Occipital lobe (tissue), 2 donors: ENCODE data around the gene HSBP1L1. TPM values are rescaled to one million over a fixed set of nuclear protein-coding genes. Genes with fewer than 3 reads are reported as not detected.
A peak's percentile ranks its signal among the peaks of the same experiment; 100 is the strongest.
"Not testable (repeated sequence)": the region's sequence is repeated elsewhere in the genome, so short reads cannot be mapped to it uniquely, and the experiment has no call there.

Experiments
- DNase-seq: peaks from one replicate; lab custom pipeline; 2025; lab: John Stamatoyannopoulos, UW
- total RNA-seq: library from RNA; depleted of rRNA; stranded (reverse); fragments of >200 nt; gene quantifications from one replicate; pipeline ENCODE4 v1.2.3, GENCODE V29; 2014

The HSBP1L1 gene
- total RNA-seq, 1 donor from 2014 or later, result 2.5 TPM

GRCh38 chr18:79944746-79945117 is 19.7 kb upstream of the HSBP1L1 start:
- DNase-seq, result no peak

GRCh38 chr18:79945118-79946042 is 19.1 kb upstream of the HSBP1L1 start:
- DNase-seq, result no peak

GRCh38 chr18:79947054-79947755 is 17.2 kb upstream of the HSBP1L1 start:
- DNase-seq, result no peak

- DNase-seq, result no peak
Observed at GRCh38 chr18:79947881-79948610, 16.4 kb upstream of the HSBP1L1 start.

- DNase-seq, result no peak
Observed at GRCh38 chr18:79948719-79949411, 15.6 kb upstream of the HSBP1L1 start.

GRCh38 chr18:79949697-79950487 is 14.6 kb upstream of the HSBP1L1 start:
- no peak for DNase-seq

GRCh38 chr18:79950515-79951341 is 13.7 kb upstream of the HSBP1L1 start:
- DNase-seq, result no peak

GRCh38 chr18:79951545-79952455 is 12.6 kb upstream of the HSBP1L1 start, which contains the start of gene SLC66A2:
TSS of gene SLC66A2 (minus strand) at chr18:79951653. CDS start at chr18:79950926, 727 bp downstream.
- DNase-seq, result peak; percentile 84

- DNase-seq, result no peak
Observed at GRCh38 chr18:79952456-79952995, 11.9 kb upstream of the HSBP1L1 start.

- DNase-seq, result no peak
Observed at GRCh38 chr18:79952996-79953559, 11.4 kb upstream of the HSBP1L1 start.

GRCh38 chr18:79953971-79954651 is 10.3 kb upstream of the HSBP1L1 start:
- DNase-seq, result no peak

GRCh38 chr18:79954791-79955190 is 9.7 kb upstream of the HSBP1L1 start:
- DNase-seq, result no peak

GRCh38 chr18:79955302-79956075 is 9.0 kb upstream of the HSBP1L1 start:
- no peak for DNase-seq

GRCh38 chr18:79956276-79956675 is 8.2 kb upstream of the HSBP1L1 start:
- no peak for DNase-seq

GRCh38 chr18:79958981-79959380 is 5.5 kb upstream of the HSBP1L1 start:
- no peak for DNase-seq

- not testable (repeated sequence) for DNase-seq
Observed at GRCh38 chr18:79960161-79960801, 4.2 kb upstream of the HSBP1L1 start.
